Stimulated activated CD4-positive, alpha-beta T cell treated with anti-CD3 and anti-CD28 coated beads, TNF-alpha, amount 100 ng/mL, for 4 hours (primary cell): ENCODE data around the gene HSD3B1.

Source experiments
- DNase-seq, 3 experiments: peaks; one replicate each; pipeline ENCODE4 v3.0.0-alpha.2; 2020; ENCODE audit warnings: low read depth in 3 of 3

Gene HSD3B1

GRCh38 chr1:119506941-119507340 lies at the start of gene HSD3B1:
Gene HSD3B1, plus strand, starts transcription at chr1:119507210. Its CDS starts 267 bp downstream, at chr1:119507477.
- DNase-seq, result no peak

GRCh38 chr1:119462964-119463363 lies 44.0 kb upstream of the HSD3B1 start:
- no peak for DNase-seq

- DNase-seq, result no peak
Measured at GRCh38 chr1:119463569-119463968, 43.4 kb upstream of the HSD3B1 start.

- DNase-seq, result no peak
Measured at GRCh38 chr1:119466445-119466844, 40.6 kb upstream of the HSD3B1 start.

- DNase-seq, result no peak
Measured at GRCh38 chr1:119467219-119467618, 39.8 kb upstream of the HSD3B1 start.

GRCh38 chr1:119467857-119468668 lies 38.9 kb upstream of the HSD3B1 start:
- no peak for DNase-seq

- no peak for DNase-seq
Measured at GRCh38 chr1:119469741-119470140, 37.3 kb upstream of the HSD3B1 start.

GRCh38 chr1:119470377-119470776 lies 36.6 kb upstream of the HSD3B1 start:
- no peak for DNase-seq

GRCh38 chr1:119470958-119471357 lies 36.1 kb upstream of the HSD3B1 start:
- DNase-seq, result no peak

GRCh38 chr1:119471566-119471965 lies 35.4 kb upstream of the HSD3B1 start:
- no peak for DNase-seq

- DNase-seq, result no peak
Measured at GRCh38 chr1:119472080-119472818, 34.8 kb upstream of the HSD3B1 start.

GRCh38 chr1:119472819-119473175 lies 34.2 kb upstream of the HSD3B1 start:
- DNase-seq, result no peak

GRCh38 chr1:119475866-119476439 lies 31.1 kb upstream of the HSD3B1 start:
- DNase-seq, result no peak

GRCh38 chr1:119477710-119478109 lies 29.3 kb upstream of the HSD3B1 start:
- no peak for DNase-seq

GRCh38 chr1:119480175-119480574 lies 26.8 kb upstream of the HSD3B1 start:
- no peak for DNase-seq

- no peak for DNase-seq
Measured at GRCh38 chr1:119481951-119482350, 25.1 kb upstream of the HSD3B1 start.

- no peak for DNase-seq
Measured at GRCh38 chr1:119482517-119483425, 24.2 kb upstream of the HSD3B1 start.

GRCh38 chr1:119483441-119484200 lies 23.4 kb upstream of the HSD3B1 start:
- no peak for DNase-seq

GRCh38 chr1:119485201-119485600 lies 21.8 kb upstream of the HSD3B1 start:
- no peak for DNase-seq

- DNase-seq, result no peak
Measured at GRCh38 chr1:119488216-119488615, 18.8 kb upstream of the HSD3B1 start.

- no peak for DNase-seq
Measured at GRCh38 chr1:119489201-119489600, 17.8 kb upstream of the HSD3B1 start.
